ENCODE results near the gene MED13.

Gene MED13

GRCh38 chr17:62065611-62066468 is 762 bp upstream of the MED13 start (continued):
- TF ChIP-seq AEBP2 (tag by site-specific recombination; IDR thresholded peaks at IDR 0.05; ENCODE audit: borderline replicate concordance): no peak
- TF ChIP-seq ZNF544 (tag by site-specific recombination; IDR thresholded peaks at IDR 0.05): no peak
- TF ChIP-seq GLI2 (tag by site-specific recombination; IDR thresholded peaks at IDR 0.05; ENCODE audit: borderline replicate concordance, low read depth): no peak
- TF ChIP-seq GFI1B (tag by site-specific recombination; IDR thresholded peaks at IDR 0.05): no peak
- peak; percentile 75 for TF ChIP-seq ZBTB48 (tag by site-specific recombination; IDR thresholded peaks at IDR 0.05)
- 0 out of 2 replicates have a peak, but pooled peaks have one; percentile 13 for TF ChIP-seq ZNF558 (tag by site-specific recombination; IDR thresholded peaks at IDR 0.05)
- no peak for TF ChIP-seq ZBTB44 (tag by site-specific recombination; IDR thresholded peaks at IDR 0.05)
- TF ChIP-seq ZNF530 (tag by site-specific recombination; IDR thresholded peaks at IDR 0.05; ENCODE audit: low read depth): no peak
- no peak for TF ChIP-seq ZNF571 (tag by site-specific recombination; IDR thresholded peaks at IDR 0.05)
- no peak for TF ChIP-seq ZBTB49 (tag by site-specific recombination; IDR thresholded peaks at IDR 0.05; ENCODE audit: low read depth)
- TF ChIP-seq SP7 (tag by site-specific recombination; IDR thresholded peaks at IDR 0.05): peak; percentile 76; the same call in 1 of the 2 replicates
- peak; percentile 70 for TF ChIP-seq ZIC2 (tag by site-specific recombination; IDR thresholded peaks at IDR 0.05)
- peak; percentile 76 for TF ChIP-seq ZBTB8A (tag by site-specific recombination; IDR thresholded peaks at IDR 0.05)
- no peak for TF ChIP-seq ZNF221 (tag by site-specific recombination; IDR thresholded peaks at IDR 0.05; ENCODE audit: borderline replicate concordance)
- peak; percentile 63 for TF ChIP-seq ZNF76 (tag by site-specific recombination; IDR thresholded peaks at IDR 0.05; ENCODE audit: borderline replicate concordance, low read depth)
- TF ChIP-seq ZNF707 (tag by site-specific recombination; IDR thresholded peaks at IDR 0.05): no peak
- 0 out of 2 replicates have a peak, but pooled peaks have one; percentile 36 for TF ChIP-seq ZBTB11 (tag by site-specific recombination; conservative IDR thresholded peaks at IDR 0.05; ENCODE audit: low read depth)
- TF ChIP-seq ZNF585B (tag by site-specific recombination; IDR thresholded peaks at IDR 0.05): no peak
- TF ChIP-seq ZNF26 (tag by site-specific recombination; IDR thresholded peaks at IDR 0.05): no peak
- peak; percentile 87 for TF ChIP-seq EGR2 (tag by site-specific recombination; IDR thresholded peaks at IDR 0.05; ENCODE audit: low read depth)
- peak; percentile 79 for TF ChIP-seq PRDM10 (tag by site-specific recombination; IDR thresholded peaks at IDR 0.05)
- TF ChIP-seq BCL11B (tag by site-specific recombination; IDR thresholded peaks at IDR 0.05; ENCODE audit: low read depth): no peak
- no peak for TF ChIP-seq ZNF747 (tag by site-specific recombination; IDR thresholded peaks at IDR 0.05)
- no peak; the same call in 1 of the 2 replicates for TF ChIP-seq BCL11A (tag by site-specific recombination; IDR thresholded peaks at IDR 0.05; ENCODE audit: low read depth)
